ENCODE results near the gene SARS1. TPM values are rescaled to one million over a fixed set of nuclear protein-coding genes. Genes with fewer than 3 reads are reported as not detected.

SARS1 gene
- total and polyA plus RNA-seq, 2 of the 13 experiments (the other 11 are each of a cell fraction or from before 2014, with no cell fraction given): 103 to 134 TPM

DNA sequence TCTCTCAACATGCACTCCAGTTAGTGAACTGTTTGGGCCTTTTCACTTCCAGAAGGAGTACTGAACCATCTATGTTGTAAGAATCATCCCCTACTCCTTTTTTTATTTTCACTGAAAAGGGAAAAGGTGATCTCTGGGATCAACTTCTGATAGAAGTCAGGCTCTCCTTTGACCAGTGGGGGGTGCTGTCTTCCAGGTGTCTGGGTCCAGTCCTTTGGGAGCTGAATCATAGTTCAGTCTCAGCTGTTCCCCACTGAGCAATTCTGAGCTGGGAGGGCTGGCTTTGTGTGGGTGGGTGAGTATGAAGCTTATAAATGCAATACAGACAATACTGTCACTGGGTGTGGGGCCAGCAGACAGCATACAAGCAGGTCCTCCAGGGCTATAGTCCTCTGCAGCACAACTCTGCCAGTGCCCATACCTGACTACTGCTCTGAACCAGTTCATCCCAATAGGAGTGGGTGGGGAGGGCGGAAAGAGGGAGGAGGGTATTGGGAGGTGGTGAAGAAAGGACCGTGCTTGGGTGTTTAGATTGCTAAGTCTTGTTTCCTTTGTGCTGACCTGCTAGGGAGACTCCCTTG, 12.5 kb upstream of the SARS1 start (continued):
- no peak for TF ChIP-seq ZNF563 (CRISPR knock-in tag; IDR thresholded peaks at IDR 0.05)

DNA sequence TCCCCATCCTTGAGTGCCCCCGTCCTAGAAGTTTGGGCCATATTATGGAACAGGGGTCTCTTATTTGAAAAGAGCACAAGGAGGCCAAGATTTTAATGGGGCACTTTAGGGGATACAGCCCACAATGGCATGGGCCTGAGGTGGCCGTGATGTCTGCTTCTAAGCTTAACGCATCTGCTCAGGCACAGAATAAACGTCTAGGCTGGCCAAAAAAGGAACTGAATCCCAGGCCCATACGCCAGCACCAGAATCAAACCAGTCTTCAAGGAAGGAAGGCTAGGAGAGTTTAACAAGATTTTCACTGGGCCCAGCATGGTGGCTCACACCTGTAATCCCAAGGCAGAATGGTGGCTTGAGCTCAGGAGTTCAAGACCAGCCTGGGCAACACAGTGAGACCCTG, 9.2 kb upstream of the SARS1 start:
- Histone ChIP-seq H3K36me3 (replicated peaks in 1 of 2; ENCODE audit: control insufficient read depth in 1 of 2, insufficient read depth in 2 of 2, low read length in 2 of 2) (no peaks in the 10 kb centered on the region), H3K4me3 (replicated peaks in 1 of 3; ENCODE audit: insufficient read depth in 1 of 3, low read depth in 2 of 3, low read length in 3 of 3) (no peak overlapping the region), H3K9me3 (ENCODE audit: low read length) (no peaks in the 10 kb centered on the region), H4K20me1 (ENCODE audit: insufficient read depth, low read length) (no peaks in the 10 kb centered on the region), H2AFZ (ENCODE audit: low read length) (no peak overlapping the region), H3K79me2 (ENCODE audit: insufficient read depth, low read length) (no peaks in the 10 kb centered on the region), H3K9ac (ENCODE audit: insufficient read depth, low read depth, low read length) (no peak overlapping the region), H3K27ac (ENCODE audit: extremely low read length, insufficient read depth, low read length) (no peak overlapping the region), H3K4me2 (ENCODE audit: low read depth, low read length) (no peak overlapping the region), H3K4me1 (ENCODE audit: insufficient read depth, low read length) (peaks cover 16% of the 10 kb centered on the region), H3K27me3 (ENCODE audit: control insufficient read depth in 1 of 2, insufficient read depth in 2 of 2, low read length in 2 of 2) (peaks cover 0 to 7% of the 10 kb centered on the region in 2 experiments; a peak in 1 of 5 replicates)
- 40% methylated on average over 5 of the region's 5 CpGs for WGBS (ENCODE audit: low lambda C conversion rate)
- FAIRE-seq (no peak), ATAC-seq (no peak), DNase-seq (ENCODE audit: low spot score) (no peak)
- CTCF ChIA-PET (ENCODE audit: low intra/inter-chr PET ratio, low total read pairs): no interaction called here
- intact Hi-C loops (cut with micrococcal nuclease; ENCODE audit: unreplicated experiment): loop anchor here (5.0 kb wide), 1 partner anchor 33 kb away; no protein-coding TSS in a partner anchor
- TF ChIP-seq PHF21A (CRISPR knock-in tag; IDR thresholded peaks at IDR 0.05) (no peak), SMYD3 (CRISPR knock-in tag; IDR thresholded peaks at IDR 0.05) (no peak), HNF4G (IDR thresholded peaks at IDR 0.05; ENCODE audit: borderline replicate concordance, low read depth, low read length) (no peak), HNF4G (CRISPR knock-in tag; IDR thresholded peaks at IDR 0.05; ENCODE audit: borderline replicate concordance, low read depth) (no peak), ZNF383 (CRISPR knock-in tag; IDR thresholded peaks at IDR 0.05; ENCODE audit: borderline replicate concordance) (no peak), ZNF883 (CRISPR knock-in tag; IDR thresholded peaks at IDR 0.05; ENCODE audit: not compliant biosample characterization) (no peak), NR1H2 (CRISPR knock-in tag; IDR thresholded peaks at IDR 0.05; ENCODE audit: borderline replicate concordance, low read depth) (no peak)
- TF ChIP-seq, protein P1, sequence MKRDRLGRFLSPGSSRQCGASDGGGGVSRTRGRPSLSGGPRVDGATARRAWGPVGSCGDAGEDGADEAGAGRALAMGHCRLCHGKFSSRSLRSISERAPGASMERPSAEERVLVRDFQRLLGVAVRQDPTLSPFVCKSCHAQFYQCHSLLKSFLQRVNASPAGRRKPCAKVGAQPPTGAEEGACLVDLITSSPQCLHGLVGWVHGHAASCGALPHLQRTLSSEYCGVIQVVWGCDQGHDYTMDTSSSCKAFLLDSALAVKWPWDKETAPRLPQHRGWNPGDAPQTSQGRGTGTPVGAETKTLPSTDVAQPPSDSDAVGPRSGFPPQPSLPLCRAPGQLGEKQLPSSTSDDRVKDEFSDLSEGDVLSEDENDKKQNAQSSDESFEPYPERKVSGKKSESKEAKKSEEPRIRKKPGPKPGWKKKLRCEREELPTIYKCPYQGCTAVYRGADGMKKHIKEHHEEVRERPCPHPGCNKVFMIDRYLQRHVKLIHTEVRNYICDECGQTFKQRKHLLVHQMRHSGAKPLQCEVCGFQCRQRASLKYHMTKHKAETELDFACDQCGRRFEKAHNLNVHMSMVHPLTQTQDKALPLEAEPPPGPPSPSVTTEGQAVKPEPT (CRISPR knock-in tag; IDR thresholded peaks at IDR 0.05; ENCODE audit: low read depth): no peak
- TF ChIP-seq, protein P2, sequence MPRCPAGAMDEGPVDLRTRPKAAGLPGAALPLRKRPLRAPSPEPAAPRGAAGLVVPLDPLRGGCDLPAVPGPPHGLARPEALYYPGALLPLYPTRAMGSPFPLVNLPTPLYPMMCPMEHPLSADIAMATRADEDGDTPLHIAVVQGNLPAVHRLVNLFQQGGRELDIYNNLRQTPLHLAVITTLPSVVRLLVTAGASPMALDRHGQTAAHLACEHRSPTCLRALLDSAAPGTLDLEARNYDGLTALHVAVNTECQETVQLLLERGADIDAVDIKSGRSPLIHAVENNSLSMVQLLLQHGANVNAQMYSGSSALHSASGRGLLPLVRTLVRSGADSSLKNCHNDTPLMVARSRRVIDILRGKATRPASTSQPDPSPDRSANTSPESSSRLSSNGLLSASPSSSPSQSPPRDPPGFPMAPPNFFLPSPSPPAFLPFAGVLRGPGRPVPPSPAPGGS (CRISPR knock-in tag; IDR thresholded peaks at IDR 0.05): no peak
- TF ChIP-seq, protein P3, sequence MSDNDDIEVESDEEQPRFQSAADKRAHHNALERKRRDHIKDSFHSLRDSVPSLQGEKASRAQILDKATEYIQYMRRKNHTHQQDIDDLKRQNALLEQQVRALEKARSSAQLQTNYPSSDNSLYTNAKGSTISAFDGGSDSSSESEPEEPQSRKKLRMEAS (IDR thresholded peaks at IDR 0.05): no peak
- no TSS peak for BruUV-seq (replicated peaks)
- POLR2A ChIA-PET: no interaction called here
- in situ Hi-C loops (cut with HindIII; ENCODE audit: extremely low pct_ligation_motif_present, low pct_unique_long_range_greater_than_20kb): loop anchor here (5.0 kb wide), 1 partner anchor 58 kb away; no protein-coding TSS in a partner anchor

Measured in HepG2 (cell line).